HepG2 (cell line): Measurements from ENCODE around the gene GMEB2. TPM values are rescaled to one million over a fixed set of nuclear protein-coding genes. Genes with fewer than 3 reads are reported as not detected.

Source experiments
- ATAD3A ChIP-seq: sonication (generic); formaldehyde crosslinking; IDR thresholded peaks from 2 replicates; pipeline ENCODE4 v1.4.0; 2020; ENCODE audit warnings: missing genetic modification reagents
- MAZ ChIP-seq, 2 experiments: sonication (generic) in 1 of 2; formaldehyde crosslinking in 1 of 2; IDR thresholded peaks; 2 replicates each; pipeline versions ENCODE4 v1.5.0 to v1.6.1; 2012 to 2020; ENCODE audit warnings: low read depth in 2 of 2, mild to moderate bottlenecking in 2 of 2, borderline replicate concordance in 1 of 2, improper control_type of control experiment in 1 of 2, low read length in 1 of 2, missing genetic modification reagents in 1 of 2, moderate library complexity in 1 of 2
- PHF20 ChIP-seq: sonication (generic); formaldehyde crosslinking; IDR thresholded peaks from 2 replicates; pipeline ENCODE4 v1.5.0; 2020; ENCODE audit warnings: mild to moderate bottlenecking, missing genetic modification reagents
- PHF5A ChIP-seq: IDR thresholded peaks from one replicate; pipeline ENCODE4 v1.6.1; 2018; ENCODE audit warnings: low read depth, missing genetic modification reagents; ENCODE audit not compliant: unreplicated experiment
- RBAK ChIP-seq: sonication (generic); formaldehyde crosslinking; IDR thresholded peaks from 2 replicates; pipeline ENCODE4 v1.5.1; 2020; ENCODE audit warnings: mild to moderate bottlenecking, missing genetic modification reagents
- REL ChIP-seq: sonication (generic); formaldehyde crosslinking; conservative IDR thresholded peaks from 2 replicates; pipeline ENCODE4 v1.8.0; 2022; ENCODE audit warnings: mild to moderate bottlenecking, missing genetic modification reagents, moderate library complexity
- SOX13 ChIP-seq, 3 experiments: fragments of 450-650 bp in 1 of 3; sonication (generic) in 1 of 3; formaldehyde crosslinking in 1 of 3; IDR thresholded peaks in 2 of 3; conservative IDR thresholded peaks in 1 of 3; 2 replicates each; pipeline versions ENCODE4 v1.5.0 to v1.6.1; 2016 to 2020; ENCODE audit warnings: antibody characterized with exemption in 1 of 3, mild to moderate bottlenecking in 1 of 3, missing compliant biosample characterization in 1 of 3, missing genetic modification reagents in 1 of 3, moderate library complexity in 1 of 3
- SRSF9 ChIP-seq: fragments of 200-400 bp; formaldehyde crosslinking; IDR thresholded peaks from 2 replicates; pipeline ENCODE4 v1.6.1; 2018; ENCODE audit warnings: borderline replicate concordance, mild to moderate bottlenecking, low read depth, low read length; ENCODE audit not compliant: insufficient read depth, poor library complexity, severe bottlenecking
- TOE1 ChIP-seq: sonication (generic); formaldehyde crosslinking; IDR thresholded peaks from 2 replicates; pipeline ENCODE4 v1.4.0; 2020; ENCODE audit warnings: mild to moderate bottlenecking, missing genetic modification reagents
- ZFP82 ChIP-seq: sonication (generic); formaldehyde crosslinking; IDR thresholded peaks from 2 replicates; pipeline ENCODE4 v1.5.1; 2020; ENCODE audit warnings: mild to moderate bottlenecking, missing genetic modification reagents, borderline replicate concordance
- ZNF431 ChIP-seq: sonication (generic); formaldehyde crosslinking; IDR thresholded peaks from 2 replicates; pipeline ENCODE4 v1.9.0; 2022; ENCODE audit warnings: missing genetic modification reagents, low read depth, mild to moderate bottlenecking, borderline replicate concordance
- ZNF460 ChIP-seq: sonication (generic); formaldehyde crosslinking; IDR thresholded peaks from 2 replicates; pipeline ENCODE4 v1.5.1; 2020; ENCODE audit warnings: missing genetic modification reagents, mild to moderate bottlenecking, borderline replicate concordance
- ZNF577 ChIP-seq: sonication (generic); formaldehyde crosslinking; IDR thresholded peaks from 2 replicates; pipeline ENCODE4 v1.4.0; 2020; ENCODE audit warnings: mild to moderate bottlenecking, low read depth, missing genetic modification reagents, borderline replicate concordance
- ZNF75D ChIP-seq: sonication (generic); formaldehyde crosslinking; IDR thresholded peaks from 2 replicates; pipeline ENCODE4 v1.8.1; 2023; ENCODE audit warnings: missing genetic modification reagents, mild to moderate bottlenecking, borderline replicate concordance
- polyA plus RNA-seq, 8 experiments: library from polyadenylated mRNA; depleted of rRNA in 3 of 8; stranded (reverse) in 7 of 8; unstranded in 1 of 8; fragments of >200 nt; fragmentation: Illumina TruSeq in 4 of 8; extraction: Trizol in 4 of 8; gene quantifications; 2 replicates each; pipeline versions ENCODE4 v1.2.1 to v1.2.3, GENCODE V29; 2011 to 2016; ENCODE audit warnings: low read depth in 4 of 8, missing spikeins in 1 of 8, mixed read lengths in 1 of 8; ENCODE audit not compliant: insufficient read depth in 1 of 8
- total RNA-seq, 5 experiments: library from RNA; depleted of rRNA; stranded (reverse); fragments of >200 nt; fragmentation: Illumina TruSeq; extraction: Trizol; gene quantifications; 2 replicates each; pipeline ENCODE4 v1.2.3, GENCODE V29; 2016; ENCODE audit warnings: low read depth in 1 of 5
- TF ChIP-seq, protein P1 (sequence below): sonication (generic); formaldehyde crosslinking; IDR thresholded peaks from 2 replicates; pipeline ENCODE4 v1.5.1; 2020; ENCODE audit warnings: missing genetic modification reagents, mild to moderate bottlenecking, borderline replicate concordance
- TF ChIP-seq, protein P2 (sequence below): sonication (generic); formaldehyde crosslinking; IDR thresholded peaks from 2 replicates; pipeline ENCODE4 v1.4.0; 2020; ENCODE audit warnings: missing genetic modification reagents
- TF ChIP-seq, protein P3 (sequence below): fragments of 450-650 bp; IDR thresholded peaks from 2 replicates; pipeline ENCODE4 v1.6.1; 2016
- TF ChIP-seq, protein P4 (sequence below): fragments of 450-650 bp; IDR thresholded peaks from 2 replicates; pipeline ENCODE4 v1.6.1; 2017
- TF ChIP-seq, protein P5 (sequence below): IDR thresholded peaks from 2 replicates; pipeline ENCODE4 v1.6.1; 2018; ENCODE audit warnings: missing genetic modification reagents

The GMEB2 gene
- total and polyA plus RNA-seq, 2 of the 13 experiments (the other 11 are each of a cell fraction or from before 2014, with no cell fraction given): 10.6 to 12.4 TPM

DNA sequence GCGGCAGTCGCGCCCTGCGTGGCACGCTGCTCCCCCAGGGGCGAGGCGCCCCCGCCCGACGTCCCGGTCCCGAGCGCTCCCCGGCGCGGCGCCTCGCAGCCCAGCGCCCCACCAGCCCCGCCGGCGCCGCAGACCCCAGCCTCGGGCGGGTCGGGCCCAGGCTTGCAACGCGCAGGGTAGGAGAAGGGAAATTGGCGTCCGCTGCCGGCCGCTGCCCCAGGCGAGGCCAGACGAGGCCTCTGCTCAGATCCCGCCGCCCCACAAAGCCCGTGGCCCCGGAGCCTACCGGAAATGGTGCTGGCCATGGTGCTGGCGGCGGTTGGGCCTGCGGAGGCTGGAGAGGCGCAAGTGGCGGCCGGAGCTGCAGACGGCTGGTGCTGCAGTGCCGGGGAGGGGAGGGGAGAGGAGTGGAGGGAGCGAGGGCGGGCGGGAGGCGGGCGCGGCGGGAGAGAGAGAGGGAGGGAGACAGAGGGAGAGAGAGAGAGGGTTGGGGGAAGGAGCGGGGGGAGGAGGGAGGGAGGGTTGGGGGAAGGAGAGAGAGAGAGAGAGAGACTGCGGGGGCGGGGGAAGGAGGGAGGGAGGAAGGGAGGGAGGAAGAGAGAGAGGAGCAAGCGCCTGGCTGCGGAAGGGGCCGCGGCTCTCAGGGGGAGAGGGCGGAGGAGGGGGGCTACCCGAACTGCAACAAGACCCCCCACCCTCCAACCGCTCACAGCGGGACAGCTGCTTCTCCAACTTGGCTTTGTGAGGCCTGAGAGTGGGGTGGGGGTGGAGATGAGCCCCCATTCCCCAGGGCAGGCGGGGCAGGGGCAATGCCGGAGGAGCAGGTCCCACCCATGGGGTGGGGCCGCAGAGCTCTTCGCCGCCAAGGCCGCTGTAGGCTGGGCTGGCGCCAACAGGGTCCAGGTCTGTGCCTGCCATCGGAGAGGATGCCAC, 26.4 kb upstream of the GMEB2 start, which contains the start of gene STMN3 (continued):
- TF ChIP-seq PHF5A (CRISPR knock-in tag): peak; percentile 89
- peak; percentile 77 for TF ChIP-seq RBAK (CRISPR knock-in tag)
- TF ChIP-seq, protein P1, sequence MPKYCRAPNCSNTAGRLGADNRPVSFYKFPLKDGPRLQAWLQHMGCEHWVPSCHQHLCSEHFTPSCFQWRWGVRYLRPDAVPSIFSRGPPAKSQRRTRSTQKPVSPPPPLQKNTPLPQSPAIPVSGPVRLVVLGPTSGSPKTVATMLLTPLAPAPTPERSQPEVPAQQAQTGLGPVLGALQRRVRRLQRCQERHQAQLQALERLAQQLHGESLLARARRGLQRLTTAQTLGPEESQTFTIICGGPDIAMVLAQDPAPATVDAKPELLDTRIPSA (CRISPR knock-in tag): peak; percentile 43; the same call in 1 of the 2 replicates
- no peak for TF ChIP-seq ZNF75D (CRISPR knock-in tag)
- peak; percentile 64; the same call in 1 of the 2 replicates for TF ChIP-seq MAZ (IDR thresholded peaks at IDR 0.05; ENCODE audit: borderline replicate concordance, low read depth, low read length)
- peak; percentile 96 for TF ChIP-seq MAZ (CRISPR knock-in tag; IDR thresholded peaks at IDR 0.05; ENCODE audit: low read depth)
- TF ChIP-seq, protein P2, sequence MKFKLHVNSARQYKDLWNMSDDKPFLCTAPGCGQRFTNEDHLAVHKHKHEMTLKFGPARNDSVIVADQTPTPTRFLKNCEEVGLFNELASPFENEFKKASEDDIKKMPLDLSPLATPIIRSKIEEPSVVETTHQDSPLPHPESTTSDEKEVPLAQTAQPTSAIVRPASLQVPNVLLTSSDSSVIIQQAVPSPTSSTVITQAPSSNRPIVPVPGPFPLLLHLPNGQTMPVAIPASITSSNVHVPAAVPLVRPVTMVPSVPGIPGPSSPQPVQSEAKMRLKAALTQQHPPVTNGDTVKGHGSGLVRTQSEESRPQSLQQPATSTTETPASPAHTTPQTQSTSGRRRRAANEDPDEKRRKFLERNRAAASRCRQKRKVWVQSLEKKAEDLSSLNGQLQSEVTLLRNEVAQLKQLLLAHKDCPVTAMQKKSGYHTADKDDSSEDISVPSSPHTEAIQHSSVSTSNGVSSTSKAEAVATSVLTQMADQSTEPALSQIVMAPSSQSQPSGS: peak; percentile 96
- TF ChIP-seq ZNF460 (CRISPR knock-in tag): no peak
- peak; percentile 90; the same call in 1 of the 2 replicates for TF ChIP-seq ZNF577 (CRISPR knock-in tag)
- TF ChIP-seq REL (CRISPR knock-in tag): peak; percentile 97
- peak; percentile 80; the same call in 1 of the 2 replicates for TF ChIP-seq ZFP82 (CRISPR knock-in tag)
- TF ChIP-seq ZNF431 (CRISPR knock-in tag): peak; percentile 99
- TF ChIP-seq, protein P3, sequence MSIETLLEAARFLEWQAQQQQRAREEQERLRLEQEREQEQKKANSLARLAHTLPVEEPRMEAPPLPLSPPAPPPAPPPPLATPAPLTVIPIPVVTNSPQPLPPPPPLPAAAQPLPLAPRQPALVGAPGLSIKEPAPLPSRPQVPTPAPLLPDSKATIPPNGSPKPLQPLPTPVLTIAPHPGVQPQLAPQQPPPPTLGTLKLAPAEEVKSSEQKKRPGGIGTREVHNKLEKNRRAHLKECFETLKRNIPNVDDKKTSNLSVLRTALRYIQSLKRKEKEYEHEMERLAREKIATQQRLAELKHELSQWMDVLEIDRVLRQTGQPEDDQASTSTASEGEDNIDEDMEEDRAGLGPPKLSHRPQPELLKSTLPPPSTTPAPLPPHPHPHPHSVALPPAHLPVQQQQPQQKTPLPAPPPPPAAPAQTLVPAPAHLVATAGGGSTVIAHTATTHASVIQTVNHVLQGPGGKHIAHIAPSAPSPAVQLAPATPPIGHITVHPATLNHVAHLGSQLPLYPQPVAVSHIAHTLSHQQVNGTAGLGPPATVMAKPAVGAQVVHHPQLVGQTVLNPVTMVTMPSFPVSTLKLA: peak; percentile 57
- TF ChIP-seq, protein P4, sequence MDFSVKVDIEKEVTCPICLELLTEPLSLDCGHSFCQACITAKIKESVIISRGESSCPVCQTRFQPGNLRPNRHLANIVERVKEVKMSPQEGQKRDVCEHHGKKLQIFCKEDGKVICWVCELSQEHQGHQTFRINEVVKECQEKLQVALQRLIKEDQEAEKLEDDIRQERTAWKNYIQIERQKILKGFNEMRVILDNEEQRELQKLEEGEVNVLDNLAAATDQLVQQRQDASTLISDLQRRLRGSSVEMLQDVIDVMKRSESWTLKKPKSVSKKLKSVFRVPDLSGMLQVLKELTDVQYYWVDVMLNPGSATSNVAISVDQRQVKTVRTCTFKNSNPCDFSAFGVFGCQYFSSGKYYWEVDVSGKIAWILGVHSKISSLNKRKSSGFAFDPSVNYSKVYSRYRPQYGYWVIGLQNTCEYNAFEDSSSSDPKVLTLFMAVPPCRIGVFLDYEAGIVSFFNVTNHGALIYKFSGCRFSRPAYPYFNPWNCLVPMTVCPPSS: no peak
- TF ChIP-seq, protein P5, sequence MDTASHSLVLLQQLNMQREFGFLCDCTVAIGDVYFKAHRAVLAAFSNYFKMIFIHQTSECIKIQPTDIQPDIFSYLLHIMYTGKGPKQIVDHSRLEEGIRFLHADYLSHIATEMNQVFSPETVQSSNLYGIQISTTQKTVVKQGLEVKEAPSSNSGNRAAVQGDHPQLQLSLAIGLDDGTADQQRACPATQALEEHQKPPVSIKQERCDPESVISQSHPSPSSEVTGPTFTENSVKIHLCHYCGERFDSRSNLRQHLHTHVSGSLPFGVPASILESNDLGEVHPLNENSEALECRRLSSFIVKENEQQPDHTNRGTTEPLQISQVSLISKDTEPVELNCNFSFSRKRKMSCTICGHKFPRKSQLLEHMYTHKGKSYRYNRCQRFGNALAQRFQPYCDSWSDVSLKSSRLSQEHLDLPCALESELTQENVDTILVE: peak; percentile 99
- no peak for TF ChIP-seq SOX13 (IDR thresholded peaks at IDR 0.05)
- peak in 1 of 2 experiments; percentile 80; a peak in 2 of 4 replicates for TF ChIP-seq SOX13 (CRISPR knock-in tag; conservative IDR thresholded peaks at IDR 0.05 in 1 of 2, IDR thresholded peaks at IDR 0.05 in 1 of 2)
- peak; percentile 98 for TF ChIP-seq ATAD3A (CRISPR knock-in tag)
- no peak for TF ChIP-seq SRSF9
- TF ChIP-seq PHF20 (CRISPR knock-in tag): peak; percentile 73
- TF ChIP-seq TOE1 (CRISPR knock-in tag): peak; percentile 96; the same call in 1 of the 2 replicates
